WERI-Rb-1 (cell line): ENCODE measurements around the gene PLPP6.

Experiments used
- DNase-seq: peaks from one replicate; pipeline ENCODE4 v3.0.0-alpha.2; 2020
- H3K27ac ChIP-seq: fragments of 250-450 bp; sonication (Bioruptor Pico); 2 replicates; pipeline ENCODE4 v1.5.1; 2020; ENCODE audit warnings: mild to moderate bottlenecking, moderate library complexity
- H3K27me3 ChIP-seq: fragments of 250-450 bp; sonication (Bioruptor Pico); 2 replicates; pipeline ENCODE4 v1.5.1; 2021; ENCODE audit warnings: mild to moderate bottlenecking, low read depth, moderate library complexity; ENCODE audit not compliant: insufficient read depth, severe bottlenecking
- H3K36me3 ChIP-seq: fragments of 250-450 bp; sonication (Bioruptor Pico); 2 replicates; pipeline ENCODE4 v1.5.1; 2020; ENCODE audit warnings: mild to moderate bottlenecking, moderate library complexity
- H3K4me3 ChIP-seq: 2 replicates; pipeline ENCODE4 v1.5.1; 2011; ENCODE audit warnings: low read depth, mild to moderate bottlenecking, control low read depth, low read length
- H3K9me3 ChIP-seq: fragments of 250-450 bp; sonication (Bioruptor Pico); 2 replicates; pipeline ENCODE4 v1.5.1; 2021; ENCODE audit warnings: mild to moderate bottlenecking, moderate library complexity; ENCODE audit not compliant: severe bottlenecking
- CTCF ChIP-seq: IDR thresholded peaks from 2 replicates; pipeline ENCODE4 v1.5.1; 2011; ENCODE audit warnings: low read depth, mild to moderate bottlenecking, control low read depth, inconsistent platforms, low read length

Gene PLPP6

GRCh38 chr9:4669890-4670289 lies 7.8 kb downstream of the PLPP6 start:
- TF ChIP-seq CTCF = no peak
- Histone ChIP-seq H3K27ac (no peak overlapping the region), H3K36me3 (no peaks in the 10 kb centered on the region), H3K4me3 (no peak overlapping the region), H3K9me3 (no peaks in the 10 kb centered on the region), H3K27me3 (no peaks in the 10 kb centered on the region)
- DNase-seq = no peak

GRCh38 chr9:4670591-4670990 lies 8.5 kb downstream of the PLPP6 start:
- Histone ChIP-seq H3K27me3 (no peaks in the 10 kb centered on the region), H3K36me3 (no peaks in the 10 kb centered on the region), H3K9me3 (no peaks in the 10 kb centered on the region), H3K27ac (no peak overlapping the region), H3K4me3 (no peak overlapping the region)
- TF ChIP-seq CTCF = no peak
- DNase-seq = no peak

GRCh38 chr9:4671737-4672136 lies 9.6 kb downstream of the PLPP6 start:
- Histone ChIP-seq H3K36me3 (no peaks in the 10 kb centered on the region), H3K4me3 (no peak overlapping the region), H3K9me3 (no peaks in the 10 kb centered on the region), H3K27me3 (no peaks in the 10 kb centered on the region), H3K27ac (no peak overlapping the region)
- DNase-seq = no peak
- TF ChIP-seq CTCF = no peak

GRCh38 chr9:4674783-4675182 lies 12.7 kb downstream of the PLPP6 start:
- H3K27me3 ChIP-seq = no peaks in the 10 kb centered on the region
- DNase-seq = no peak
- TF ChIP-seq CTCF = no peak
- H3K9me3 ChIP-seq = no peaks in the 10 kb centered on the region
- no peak overlapping the region for H3K27ac ChIP-seq
- no peak overlapping the region for H3K4me3 ChIP-seq
- H3K36me3 ChIP-seq = no peaks in the 10 kb centered on the region

- no peaks in the 10 kb centered on the region for H3K9me3 ChIP-seq
- TF ChIP-seq CTCF = no peak
- DNase-seq = no peak
- no peak overlapping the region for H3K27ac ChIP-seq
- no peaks in the 10 kb centered on the region for H3K27me3 ChIP-seq
- no peak overlapping the region for H3K4me3 ChIP-seq
- H3K36me3 ChIP-seq = no peaks in the 10 kb centered on the region
Observed at GRCh38 chr9:4677392-4677791, 15.3 kb downstream of the PLPP6 start.

- no peaks in the 10 kb centered on the region for H3K36me3 ChIP-seq
- peak overlapping the region; percentile 90 for H3K27ac ChIP-seq
- TF ChIP-seq CTCF = no peak
- no peak for DNase-seq
- peak overlapping the region; percentile 96 for H3K4me3 ChIP-seq
- no peaks in the 10 kb centered on the region for H3K9me3 ChIP-seq
- no peaks in the 10 kb centered on the region for H3K27me3 ChIP-seq
Observed at GRCh38 chr9:4678679-4679267, 16.7 kb downstream of the PLPP6 start.
